ENCODE data around the gene SGTB. TPM values are rescaled to one million over a fixed set of nuclear protein-coding genes. Genes with fewer than 3 reads are reported as not detected.
A peak's percentile ranks its signal among the peaks of the same experiment; 100 is the strongest.
"Not testable (repeated sequence)": the region's sequence is repeated elsewhere in the genome, so short reads cannot be mapped to it uniquely, and the experiment has no call there.

Gene SGTB
- total RNA-seq, 4 donors from 2014 or later = 3.6 to 6.6 (median 4.3) TPM

DNA sequence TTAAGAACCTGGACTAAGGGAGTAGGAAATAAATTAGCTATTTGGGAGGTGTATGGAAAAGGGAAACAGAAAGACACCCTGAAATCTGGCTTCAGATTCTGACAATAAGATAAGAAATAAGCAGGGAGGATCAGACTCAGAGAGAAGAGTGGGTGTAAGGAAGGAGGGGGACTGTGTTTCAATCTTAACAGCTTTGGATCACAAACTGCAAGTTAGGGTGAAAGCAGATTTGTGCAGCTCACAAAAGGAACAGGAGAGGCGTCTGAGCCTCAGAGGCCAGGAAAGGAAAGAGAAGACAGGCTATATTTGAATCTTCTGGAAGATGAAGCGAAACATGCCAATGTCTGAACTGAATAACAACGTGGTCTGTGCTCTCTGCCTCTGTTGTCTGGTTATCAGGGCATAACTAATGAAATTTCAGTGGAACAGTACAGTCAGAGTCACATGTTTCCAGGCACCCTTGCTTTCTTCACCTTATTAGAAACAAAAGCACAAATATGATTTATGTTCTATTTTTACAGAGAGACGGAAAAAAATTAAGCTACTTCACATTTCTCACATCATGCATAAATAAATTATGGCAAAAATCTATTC is 26.6 kb downstream of the SGTB start:
- TF ChIP-seq, protein P1, sequence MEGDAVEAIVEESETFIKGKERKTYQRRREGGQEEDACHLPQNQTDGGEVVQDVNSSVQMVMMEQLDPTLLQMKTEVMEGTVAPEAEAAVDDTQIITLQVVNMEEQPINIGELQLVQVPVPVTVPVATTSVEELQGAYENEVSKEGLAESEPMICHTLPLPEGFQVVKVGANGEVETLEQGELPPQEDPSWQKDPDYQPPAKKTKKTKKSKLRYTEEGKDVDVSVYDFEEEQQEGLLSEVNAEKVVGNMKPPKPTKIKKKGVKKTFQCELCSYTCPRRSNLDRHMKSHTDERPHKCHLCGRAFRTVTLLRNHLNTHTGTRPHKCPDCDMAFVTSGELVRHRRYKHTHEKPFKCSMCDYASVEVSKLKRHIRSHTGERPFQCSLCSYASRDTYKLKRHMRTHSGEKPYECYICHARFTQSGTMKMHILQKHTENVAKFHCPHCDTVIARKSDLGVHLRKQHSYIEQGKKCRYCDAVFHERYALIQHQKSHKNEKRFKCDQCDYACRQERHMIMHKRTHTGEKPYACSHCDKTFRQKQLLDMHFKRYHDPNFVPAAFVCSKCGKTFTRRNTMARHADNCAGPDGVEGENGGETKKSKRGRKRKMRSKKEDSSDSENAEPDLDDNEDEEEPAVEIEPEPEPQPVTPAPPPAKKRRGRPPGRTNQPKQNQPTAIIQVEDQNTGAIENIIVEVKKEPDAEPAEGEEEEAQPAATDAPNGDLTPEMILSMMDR (IDR thresholded peaks at IDR 0.05 in 4 of 5, conservative IDR thresholded peaks at IDR 0.05 in 1 of 5) = no peak
- no peak for TF ChIP-seq POLR2A (IDR thresholded peaks at IDR 0.05)
- no peak overlapping the region for H3K27ac ChIP-seq
- intact Hi-C loops (cut with DNase I; ENCODE audit: low total_unique reads) (no loop called here), in situ Hi-C loops (cut with MboI; ENCODE audit: low sequenced_read_pairs in 4 of 4) (no loop called here)
- ATAC-seq (peak in 1 of 2 donors; percentile 54), DNase-seq (no peak)
- peaks cover 0 to 5% of the 10 kb centered on the region in 2 donors for H3K36me3 ChIP-seq
- H3K9me3 ChIP-seq = no peaks in the 10 kb centered on the region
- H3K4me3 ChIP-seq = no peak overlapping the region
- no peaks in the 10 kb centered on the region for H3K27me3 ChIP-seq
- peaks cover 17 to 21% of the 10 kb centered on the region in 2 donors for H3K4me1 ChIP-seq

DNA sequence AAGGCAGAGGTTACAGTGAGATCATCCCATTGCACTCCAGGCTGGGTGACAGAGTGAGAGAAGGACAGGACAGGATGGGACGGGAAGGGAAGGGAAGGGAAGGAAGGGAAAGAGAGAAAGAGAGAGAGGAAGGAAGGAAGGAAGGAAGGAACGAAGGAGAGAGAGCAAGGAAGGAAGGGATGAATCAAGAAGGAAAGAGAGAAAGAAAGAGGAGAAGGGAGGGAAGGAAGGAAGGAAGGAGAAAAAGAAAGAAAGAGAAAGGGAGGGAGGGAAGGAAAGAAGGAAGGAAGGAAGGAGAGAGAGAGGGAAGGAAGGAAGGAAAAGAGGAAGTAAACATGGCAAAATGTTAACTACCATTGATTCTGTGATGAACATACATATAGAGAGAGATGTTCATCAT is 28.8 kb downstream of the SGTB start:
- Histone ChIP-seq H3K27ac (no peak overlapping the region), H3K27me3 (no peaks in the 10 kb centered on the region), H3K4me1 (peaks cover 17 to 21% of the 10 kb centered on the region in 2 donors), H3K9me3 (no peaks in the 10 kb centered on the region), H3K4me3 (no peak overlapping the region), H3K36me3 (peaks cover 0 to 10% of the 10 kb centered on the region in 2 donors)
- intact Hi-C loops (cut with DNase I; ENCODE audit: low total_unique reads) = no loop called here
- ATAC-seq (no peak), DNase-seq (no peak)
- TF ChIP-seq, protein P1 (IDR thresholded peaks at IDR 0.05 in 4 of 5, conservative IDR thresholded peaks at IDR 0.05 in 1 of 5) = no peak
- TF ChIP-seq POLR2A (IDR thresholded peaks at IDR 0.05) = no peak
- in situ Hi-C loops (cut with MboI; ENCODE audit: low sequenced_read_pairs in 4 of 4) = no loop called here

DNA sequence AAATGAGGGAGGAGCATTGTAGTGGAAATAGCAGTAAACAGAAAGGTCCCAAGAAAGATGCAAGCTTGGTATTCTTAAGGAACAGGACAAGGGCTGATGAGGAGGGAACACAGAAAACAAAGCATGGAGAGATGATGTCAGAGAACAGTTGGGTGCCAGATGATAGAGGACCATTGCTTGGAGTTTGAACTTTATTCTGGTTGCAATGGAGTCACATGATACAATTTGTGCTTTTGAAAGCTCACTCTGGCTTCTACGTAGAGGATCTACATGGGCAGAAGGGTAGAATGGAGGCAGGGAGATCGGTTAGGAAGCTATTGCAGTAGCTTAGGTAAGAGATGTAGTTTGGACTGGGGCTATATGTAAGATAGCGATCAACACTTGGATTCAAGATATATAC is 39.8 kb downstream of the SGTB start:
- no peak overlapping the region for H3K27ac ChIP-seq
- in situ Hi-C loops (cut with MboI; ENCODE audit: low sequenced_read_pairs in 4 of 4) = no loop called here
- ATAC-seq (no peak), DNase-seq (no peak)
- peaks cover 0 to 41% of the 10 kb centered on the region in 2 donors for H3K36me3 ChIP-seq
- H3K4me1 ChIP-seq = no peaks in the 10 kb centered on the region
- intact Hi-C loops (cut with DNase I; ENCODE audit: low total_unique reads) = no loop called here
- TF ChIP-seq, protein P1 (IDR thresholded peaks at IDR 0.05 in 4 of 5, conservative IDR thresholded peaks at IDR 0.05 in 1 of 5) = no peak
- no peak for TF ChIP-seq POLR2A (IDR thresholded peaks at IDR 0.05)
- no peaks in the 10 kb centered on the region for H3K27me3 ChIP-seq
- no peaks in the 10 kb centered on the region for H3K9me3 ChIP-seq
- H3K4me3 ChIP-seq = no peak overlapping the region

DNA sequence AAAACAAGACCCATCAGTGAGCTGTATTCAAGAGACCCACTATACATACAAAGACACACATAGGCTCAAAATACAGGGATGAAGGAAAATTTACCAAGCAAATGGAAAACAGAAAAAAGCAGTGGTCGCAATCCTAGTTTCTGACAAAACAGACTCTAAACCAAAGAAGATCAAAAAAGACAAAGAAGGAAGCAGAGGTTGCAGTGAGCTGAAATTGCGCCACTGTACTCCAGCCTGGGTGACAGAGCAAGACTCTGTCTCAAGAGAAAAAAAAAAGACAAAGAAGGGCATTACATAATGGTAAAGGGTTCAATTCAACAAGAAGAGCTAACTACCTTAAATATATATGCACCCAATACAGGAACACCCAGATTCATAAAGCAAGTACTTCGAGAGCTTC is 45.9 kb downstream of the SGTB start:
- H3K9me3 ChIP-seq; H3K4me3 ChIP-seq; H3K4me1 ChIP-seq; intact Hi-C loops (cut with DNase I; ENCODE audit: low total_unique reads); ATAC-seq; in situ Hi-C loops (cut with MboI; ENCODE audit: low sequenced_read_pairs in 4 of 4); H3K27ac ChIP-seq; H3K27me3 ChIP-seq; DNase-seq: not testable (repeated sequence)
- peaks cover 0 to 13% of the 10 kb centered on the region in 2 donors for H3K36me3 ChIP-seq

DNA sequence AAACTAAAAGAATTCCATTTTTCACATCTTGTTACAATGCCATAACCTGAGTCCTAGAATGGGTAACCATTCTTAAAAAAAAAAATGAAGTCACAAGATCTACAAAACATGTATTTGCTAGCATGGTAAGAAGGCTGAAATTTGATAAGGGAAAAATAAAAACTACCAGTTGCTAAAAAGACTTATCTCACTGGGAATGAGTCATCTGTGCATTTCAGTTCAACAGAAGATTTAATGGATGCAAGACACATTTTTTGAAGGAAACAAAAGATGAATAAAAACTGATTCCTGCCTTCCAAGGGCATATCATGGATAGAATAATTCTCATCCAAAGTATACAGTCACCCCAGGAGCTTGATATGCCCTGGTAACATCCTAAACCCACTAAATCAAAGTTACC is 47.2 kb downstream of the SGTB start:
- H3K4me3 ChIP-seq = no peak overlapping the region
- no peaks in the 10 kb centered on the region for H3K27me3 ChIP-seq
- no peak for ATAC-seq
- in situ Hi-C loops (cut with MboI; ENCODE audit: low sequenced_read_pairs in 4 of 4) = no loop called here
- no peaks in the 10 kb centered on the region for H3K4me1 ChIP-seq
- intact Hi-C loops (cut with DNase I; ENCODE audit: low total_unique reads) = no loop called here
- TF ChIP-seq, protein P1 (IDR thresholded peaks at IDR 0.05 in 4 of 5, conservative IDR thresholded peaks at IDR 0.05 in 1 of 5) = no peak
- no peak for TF ChIP-seq POLR2A (IDR thresholded peaks at IDR 0.05)
- H3K36me3 ChIP-seq = peaks cover 0 to 12% of the 10 kb centered on the region in 2 donors
- no peak for DNase-seq
- H3K9me3 ChIP-seq = no peaks in the 10 kb centered on the region
- no peak overlapping the region for H3K27ac ChIP-seq
